Astrocyte of the cerebellum (primary cell): ENCODE results near the gene DEFB110.

Experiments used
- DNase-seq: peaks from one replicate; pipeline ENCODE4 v3.0.0-alpha.2; 2011; ENCODE audit warnings: low read depth
- H3K4me3 ChIP-seq: 2 replicates; pipeline ENCODE4 v1.5.1; 2011; ENCODE audit warnings: mild to moderate bottlenecking, low read depth, low read length, moderate library complexity
- in situ Hi-C: cut with HindIII; loops from 2 replicates; pipeline ENCODE4 v1.10.0; 2017; ENCODE audit warnings: low sequenced_read_pairs
- TF ChIP-seq, protein P1 (sequence below): IDR thresholded peaks from 2 replicates; pipeline ENCODE4 v1.5.1; 2012; ENCODE audit warnings: low read length, low read depth, moderate library complexity, mild to moderate bottlenecking; ENCODE audit errors: missing control alignments

The DEFB110 gene

DNA sequence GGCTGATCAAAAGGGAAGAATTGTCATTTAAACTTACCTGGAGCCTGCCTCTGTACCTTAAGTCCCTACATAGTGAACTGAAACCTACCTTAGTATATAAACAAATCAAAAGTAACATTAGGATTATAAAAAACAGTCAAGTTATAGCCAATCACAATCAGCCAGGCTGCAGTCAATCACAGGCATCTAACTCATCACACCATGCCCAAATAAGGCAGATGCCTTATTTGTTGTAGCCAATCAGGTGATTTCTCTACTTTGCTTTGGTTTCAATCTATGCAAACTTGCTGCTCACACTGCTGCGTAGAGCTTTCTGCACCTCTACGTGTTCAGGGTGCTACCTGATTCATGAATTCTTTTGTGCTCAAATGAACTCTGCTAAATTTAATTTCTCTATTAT, 34.0 kb downstream of the DEFB110 start:
- H3K4me3 ChIP-seq = no peak overlapping the region
- in situ Hi-C loops = no loop called here

GRCh38 chr6:49986551-49986950, 35.2 kb downstream of the DEFB110 start:
- TF ChIP-seq, protein P1, sequence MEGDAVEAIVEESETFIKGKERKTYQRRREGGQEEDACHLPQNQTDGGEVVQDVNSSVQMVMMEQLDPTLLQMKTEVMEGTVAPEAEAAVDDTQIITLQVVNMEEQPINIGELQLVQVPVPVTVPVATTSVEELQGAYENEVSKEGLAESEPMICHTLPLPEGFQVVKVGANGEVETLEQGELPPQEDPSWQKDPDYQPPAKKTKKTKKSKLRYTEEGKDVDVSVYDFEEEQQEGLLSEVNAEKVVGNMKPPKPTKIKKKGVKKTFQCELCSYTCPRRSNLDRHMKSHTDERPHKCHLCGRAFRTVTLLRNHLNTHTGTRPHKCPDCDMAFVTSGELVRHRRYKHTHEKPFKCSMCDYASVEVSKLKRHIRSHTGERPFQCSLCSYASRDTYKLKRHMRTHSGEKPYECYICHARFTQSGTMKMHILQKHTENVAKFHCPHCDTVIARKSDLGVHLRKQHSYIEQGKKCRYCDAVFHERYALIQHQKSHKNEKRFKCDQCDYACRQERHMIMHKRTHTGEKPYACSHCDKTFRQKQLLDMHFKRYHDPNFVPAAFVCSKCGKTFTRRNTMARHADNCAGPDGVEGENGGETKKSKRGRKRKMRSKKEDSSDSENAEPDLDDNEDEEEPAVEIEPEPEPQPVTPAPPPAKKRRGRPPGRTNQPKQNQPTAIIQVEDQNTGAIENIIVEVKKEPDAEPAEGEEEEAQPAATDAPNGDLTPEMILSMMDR = no peak
- no peak overlapping the region for H3K4me3 ChIP-seq
- in situ Hi-C loops = no loop called here
- no peak for DNase-seq

More for the DNA sequence above, 34.0 kb downstream of the DEFB110 start:
- TF ChIP-seq, protein P1 = no peak
- DNase-seq = no peak

GRCh38 chr6:49982046-49982445, 39.7 kb downstream of the DEFB110 start:
- TF ChIP-seq, protein P1 = no peak
- no peak for DNase-seq
- H3K4me3 ChIP-seq = no peak overlapping the region
- in situ Hi-C loops = no loop called here

DNA sequence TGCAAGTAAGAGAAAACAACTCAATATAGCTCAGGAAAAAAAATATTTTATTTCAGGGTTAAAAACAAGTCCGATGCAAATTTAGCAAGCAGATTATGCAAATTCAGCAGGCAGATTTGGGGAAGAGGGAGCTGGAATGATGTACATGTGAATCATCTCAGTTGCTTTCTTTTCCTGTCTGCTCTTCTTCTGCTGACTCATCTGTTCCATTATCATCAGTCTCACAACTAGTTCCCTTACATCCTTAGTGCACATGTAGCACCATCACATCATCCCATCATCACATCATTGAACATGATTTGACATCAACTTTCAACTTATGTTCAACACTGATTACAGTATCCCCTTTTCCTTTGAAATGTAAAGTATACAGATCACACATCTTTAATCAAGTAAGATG, 40.9 kb downstream of the DEFB110 start:
- in situ Hi-C loops = no loop called here
- TF ChIP-seq, protein P1 = no peak
- DNase-seq = no peak
- H3K4me3 ChIP-seq = no peak overlapping the region

DNA sequence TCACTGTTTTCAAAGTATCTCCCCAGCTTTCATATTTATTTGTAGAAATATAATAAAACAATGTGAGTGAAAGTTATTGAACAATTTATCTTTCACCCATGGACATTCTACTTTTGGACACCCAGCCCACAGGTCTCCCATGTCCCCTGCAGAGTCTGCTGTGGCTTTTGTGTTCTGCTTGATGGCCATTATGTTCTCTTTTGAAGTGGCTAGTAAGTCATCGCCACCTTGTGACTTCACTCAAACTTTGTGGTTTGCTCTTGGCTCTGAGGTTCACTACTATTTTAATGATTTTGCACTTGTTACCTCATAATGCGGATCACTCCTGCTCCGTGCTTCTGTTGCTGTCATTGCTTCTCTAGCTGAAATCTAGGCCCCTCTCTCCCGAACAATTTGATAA, 42.2 kb downstream of the DEFB110 start:
- no peak overlapping the region for H3K4me3 ChIP-seq
- TF ChIP-seq, protein P1 = no peak
- no peak for DNase-seq
- in situ Hi-C loops = no loop called here

- TF ChIP-seq, protein P1 = no peak
- no peak for DNase-seq
- H3K4me3 ChIP-seq = no peak overlapping the region
- in situ Hi-C loops = no loop called here
Observed at GRCh38 chr6:49978332-49979226, 43.2 kb downstream of the DEFB110 start.
